Body of pancreas (tissue), 4 donors: ENCODE results near the gene PDCD1.

Experiments used
- POLR2A ChIP-seq, 3 donors: fragments of 450-650 bp; IDR thresholded peaks; one replicate each; pipeline ENCODE4 v1.6.1; 2016; ENCODE audit warnings: antibody characterized with exemption in 3 of 3, mild to moderate bottlenecking in 2 of 3
- TF ChIP-seq, protein P1 (sequence below), 7 experiments: fragments of 450-650 bp in 4 of 7; fragments of 200-600 bp in 3 of 7; sonication (generic) in 3 of 7; IDR thresholded peaks; one replicate each; pipeline ENCODE4 v1.5.1; 2016 to 2019; ENCODE audit warnings: antibody characterized with exemption in 7 of 7

GRCh38 chr2:241895712-241896641, 37.3 kb upstream of the PDCD1 start:
- TF ChIP-seq, protein P1, sequence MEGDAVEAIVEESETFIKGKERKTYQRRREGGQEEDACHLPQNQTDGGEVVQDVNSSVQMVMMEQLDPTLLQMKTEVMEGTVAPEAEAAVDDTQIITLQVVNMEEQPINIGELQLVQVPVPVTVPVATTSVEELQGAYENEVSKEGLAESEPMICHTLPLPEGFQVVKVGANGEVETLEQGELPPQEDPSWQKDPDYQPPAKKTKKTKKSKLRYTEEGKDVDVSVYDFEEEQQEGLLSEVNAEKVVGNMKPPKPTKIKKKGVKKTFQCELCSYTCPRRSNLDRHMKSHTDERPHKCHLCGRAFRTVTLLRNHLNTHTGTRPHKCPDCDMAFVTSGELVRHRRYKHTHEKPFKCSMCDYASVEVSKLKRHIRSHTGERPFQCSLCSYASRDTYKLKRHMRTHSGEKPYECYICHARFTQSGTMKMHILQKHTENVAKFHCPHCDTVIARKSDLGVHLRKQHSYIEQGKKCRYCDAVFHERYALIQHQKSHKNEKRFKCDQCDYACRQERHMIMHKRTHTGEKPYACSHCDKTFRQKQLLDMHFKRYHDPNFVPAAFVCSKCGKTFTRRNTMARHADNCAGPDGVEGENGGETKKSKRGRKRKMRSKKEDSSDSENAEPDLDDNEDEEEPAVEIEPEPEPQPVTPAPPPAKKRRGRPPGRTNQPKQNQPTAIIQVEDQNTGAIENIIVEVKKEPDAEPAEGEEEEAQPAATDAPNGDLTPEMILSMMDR (IDR thresholded peaks at IDR 0.05): no peak
- TF ChIP-seq POLR2A (IDR thresholded peaks at IDR 0.05): peak in 1 of 3 donors; percentile 29
